ENCODE measurements around the gene PRKCSH.

The PRKCSH gene, protein sequence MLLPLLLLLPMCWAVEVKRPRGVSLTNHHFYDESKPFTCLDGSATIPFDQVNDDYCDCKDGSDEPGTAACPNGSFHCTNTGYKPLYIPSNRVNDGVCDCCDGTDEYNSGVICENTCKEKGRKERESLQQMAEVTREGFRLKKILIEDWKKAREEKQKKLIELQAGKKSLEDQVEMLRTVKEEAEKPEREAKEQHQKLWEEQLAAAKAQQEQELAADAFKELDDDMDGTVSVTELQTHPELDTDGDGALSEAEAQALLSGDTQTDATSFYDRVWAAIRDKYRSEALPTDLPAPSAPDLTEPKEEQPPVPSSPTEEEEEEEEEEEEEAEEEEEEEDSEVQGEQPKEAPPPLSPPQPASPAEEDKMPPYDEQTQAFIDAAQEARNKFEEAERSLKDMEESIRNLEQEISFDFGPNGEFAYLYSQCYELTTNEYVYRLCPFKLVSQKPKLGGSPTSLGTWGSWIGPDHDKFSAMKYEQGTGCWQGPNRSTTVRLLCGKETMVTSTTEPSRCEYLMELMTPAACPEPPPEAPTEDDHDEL

DNA sequence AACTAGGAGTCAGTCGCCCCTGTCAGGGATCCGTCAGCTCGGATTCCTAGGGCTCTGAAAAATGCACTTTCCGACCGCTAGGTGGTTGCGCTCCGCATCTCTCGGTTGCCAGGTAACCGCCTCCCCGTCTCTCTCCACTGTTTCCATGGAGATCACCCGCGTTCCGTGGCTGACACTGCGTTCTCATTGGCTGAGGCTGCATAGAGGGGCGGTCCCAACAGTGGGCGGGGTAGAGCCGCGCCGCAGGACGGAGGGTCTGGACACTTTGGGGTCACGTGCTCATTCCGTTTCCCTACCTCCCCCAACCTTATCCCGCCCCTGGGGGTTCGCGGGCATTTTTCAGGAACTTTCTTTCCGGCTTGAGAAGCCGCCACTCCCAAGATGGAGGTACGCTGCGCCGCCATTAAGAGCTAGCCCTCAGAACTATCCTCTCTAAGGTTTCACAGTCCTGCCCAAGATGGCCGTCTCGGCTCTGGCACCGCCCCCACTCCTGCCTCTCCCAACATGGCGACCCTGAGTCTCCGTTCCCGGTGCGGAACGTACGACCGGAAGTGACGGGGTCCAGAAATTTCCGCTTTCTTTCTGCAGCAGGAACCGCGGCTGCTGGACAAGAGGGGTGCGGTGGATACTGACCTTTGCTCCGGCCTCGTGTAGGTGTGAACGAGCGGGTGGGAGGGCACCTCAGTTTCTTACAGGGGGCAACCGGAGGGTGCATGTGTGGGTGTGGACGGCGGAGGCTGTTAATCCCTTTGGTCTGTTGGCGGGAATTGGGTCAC is at the start of gene PRKCSH, which contains the start of gene ODAD3:
TSS of gene PRKCSH (plus strand) at position 579 of the 776 bp plus-strand sequence. CDS start 483 bp downstream, outside the sequence.
TSS of gene ODAD3 (minus strand) at position 65 of the 776 bp plus-strand sequence. CDS start 105 bp downstream, outside the sequence.
- Histone ChIP-seq H3K9me2 (ENCODE audit: low read depth, low read length) (no peaks in the 10 kb centered on the region), H3F3A (ENCODE audit: insufficient read depth, low read length) (no peaks in the 10 kb centered on the region), H3K9ac (ENCODE audit: low read length) (peak within 1 kb of the TSS; percentile 84), H3K27me3 (ENCODE audit: insufficient read depth, low read length) (no peaks in the 10 kb centered on the region), H3K4me2 (ENCODE audit: low read length) (peak within 1 kb of the TSS; percentile 89), H3K4me1 (ENCODE audit: insufficient read depth, low read length, severe bottlenecking) (peaks cover 30% of the 10 kb centered on the region), H3K79me2 (ENCODE audit: insufficient read depth, low read length) (no peaks in the 10 kb centered on the region), H3K27ac (ENCODE audit: low read depth, low read length, poor library complexity, severe bottlenecking) (peak within 1 kb of the TSS; percentile 16), H3K9me3 (ENCODE audit: low read length) (no peaks in the 10 kb centered on the region), H3K36me3 (ENCODE audit: insufficient read depth, low read length) (peaks cover 35% of the 10 kb centered on the region), H3K4me3 (ENCODE audit: low read depth, low read length, poor library complexity, severe bottlenecking) (peak within 1 kb of the TSS; percentile 91), H2AFZ (ENCODE audit: low read length) (peak within 1 kb of the TSS; percentile 12; the same call in 1 of the 2 replicates), H4K20me1 (ENCODE audit: insufficient read depth, low read length) (no peaks in the 10 kb centered on the region)
- TF ChIP-seq, protein P1, sequence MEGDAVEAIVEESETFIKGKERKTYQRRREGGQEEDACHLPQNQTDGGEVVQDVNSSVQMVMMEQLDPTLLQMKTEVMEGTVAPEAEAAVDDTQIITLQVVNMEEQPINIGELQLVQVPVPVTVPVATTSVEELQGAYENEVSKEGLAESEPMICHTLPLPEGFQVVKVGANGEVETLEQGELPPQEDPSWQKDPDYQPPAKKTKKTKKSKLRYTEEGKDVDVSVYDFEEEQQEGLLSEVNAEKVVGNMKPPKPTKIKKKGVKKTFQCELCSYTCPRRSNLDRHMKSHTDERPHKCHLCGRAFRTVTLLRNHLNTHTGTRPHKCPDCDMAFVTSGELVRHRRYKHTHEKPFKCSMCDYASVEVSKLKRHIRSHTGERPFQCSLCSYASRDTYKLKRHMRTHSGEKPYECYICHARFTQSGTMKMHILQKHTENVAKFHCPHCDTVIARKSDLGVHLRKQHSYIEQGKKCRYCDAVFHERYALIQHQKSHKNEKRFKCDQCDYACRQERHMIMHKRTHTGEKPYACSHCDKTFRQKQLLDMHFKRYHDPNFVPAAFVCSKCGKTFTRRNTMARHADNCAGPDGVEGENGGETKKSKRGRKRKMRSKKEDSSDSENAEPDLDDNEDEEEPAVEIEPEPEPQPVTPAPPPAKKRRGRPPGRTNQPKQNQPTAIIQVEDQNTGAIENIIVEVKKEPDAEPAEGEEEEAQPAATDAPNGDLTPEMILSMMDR (IDR thresholded peaks at IDR 0.05; ENCODE audit: low read length): peak; percentile 83
- no peak for TF ChIP-seq EZH2 (IDR thresholded peaks at IDR 0.05; ENCODE audit: borderline replicate concordance, low read length)

DNA sequence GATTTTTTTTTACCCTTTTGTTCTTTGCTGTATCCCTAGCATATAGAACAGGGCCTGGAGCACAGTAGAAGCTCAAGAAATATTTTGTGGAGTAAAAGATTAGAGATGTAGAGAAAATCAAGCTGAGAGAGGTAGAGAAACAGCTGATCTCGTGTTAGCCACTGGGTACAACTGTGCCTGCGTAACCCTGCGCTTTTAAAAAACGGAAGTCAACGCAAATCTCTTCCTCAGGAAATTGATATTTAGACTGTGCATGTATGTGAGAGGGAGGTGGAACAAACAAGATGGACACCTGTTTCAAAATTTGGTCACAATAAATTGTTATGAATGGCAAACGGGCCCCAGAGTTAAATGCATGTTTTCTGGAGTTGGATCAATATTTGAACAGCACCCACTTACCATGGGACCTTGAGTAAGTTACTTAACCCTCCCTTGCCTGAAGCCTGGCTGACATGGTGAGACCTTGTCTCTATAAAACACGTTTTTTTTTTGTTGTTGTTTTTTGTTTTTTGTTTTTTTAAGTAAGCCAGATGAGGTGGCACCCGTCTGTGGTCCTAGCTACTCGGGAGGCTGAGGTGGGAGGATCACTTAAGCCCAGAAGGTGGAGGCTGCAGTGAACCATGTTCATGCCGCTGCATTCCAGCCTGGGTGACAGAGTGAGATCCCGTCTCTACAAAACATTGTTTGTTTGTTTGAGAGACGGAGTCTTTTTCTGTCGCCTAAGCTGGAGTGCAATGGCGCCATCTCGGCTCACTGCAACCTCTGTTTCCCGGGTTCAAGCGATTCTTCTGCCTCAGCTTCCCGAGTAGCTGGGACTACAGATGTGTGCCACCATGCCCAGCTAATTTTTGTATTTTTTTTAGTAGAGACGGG is 48.0 kb upstream of the PRKCSH start:
- Histone ChIP-seq H3K27ac (ENCODE audit: low read depth, low read length, poor library complexity, severe bottlenecking) (peak overlapping the region; percentile 38), H3K9ac (ENCODE audit: low read length) (no peak overlapping the region), H3K4me2 (ENCODE audit: low read length) (no peak overlapping the region; the same call in 1 of the 2 replicates), H3K9me3 (ENCODE audit: low read length) (0 out of 2 replicates have a peak, but pooled peaks cover 4% of the 10 kb centered on the region), H3K4me3 (ENCODE audit: low read depth, low read length, poor library complexity, severe bottlenecking) (no peak overlapping the region), H3K36me3 (ENCODE audit: insufficient read depth, low read length) (no peaks in the 10 kb centered on the region; the same call in 1 of the 2 replicates), H3K4me1 (ENCODE audit: insufficient read depth, low read length, severe bottlenecking) (peaks cover 25% of the 10 kb centered on the region), H3K79me2 (ENCODE audit: insufficient read depth, low read length) (no peaks in the 10 kb centered on the region), H2AFZ (ENCODE audit: low read length) (no peak overlapping the region), H3F3A (ENCODE audit: insufficient read depth, low read length) (no peaks in the 10 kb centered on the region), H4K20me1 (ENCODE audit: insufficient read depth, low read length) (no peaks in the 10 kb centered on the region), H3K27me3 (ENCODE audit: insufficient read depth, low read length) (peaks cover 8% of the 10 kb centered on the region; the same call in 1 of the 2 replicates), H3K9me2 (ENCODE audit: low read depth, low read length) (no peaks in the 10 kb centered on the region)
- TF ChIP-seq, protein P1 (IDR thresholded peaks at IDR 0.05; ENCODE audit: low read length): no peak
- no peak for TF ChIP-seq EZH2 (IDR thresholded peaks at IDR 0.05; ENCODE audit: borderline replicate concordance, low read length)
